HS-27A (cell line): ENCODE measurements around the gene ODC1.
"Not testable (repeated sequence)": the region's sequence is repeated elsewhere in the genome, so short reads cannot be mapped to it uniquely, and the experiment has no call there.

ENCODE experiments used
- DNase-seq: peaks from one replicate; pipeline ENCODE4 v3.0.0-alpha.2; 2012; ENCODE audit warnings: low read depth, missing footprints

ODC1 gene

DNA sequence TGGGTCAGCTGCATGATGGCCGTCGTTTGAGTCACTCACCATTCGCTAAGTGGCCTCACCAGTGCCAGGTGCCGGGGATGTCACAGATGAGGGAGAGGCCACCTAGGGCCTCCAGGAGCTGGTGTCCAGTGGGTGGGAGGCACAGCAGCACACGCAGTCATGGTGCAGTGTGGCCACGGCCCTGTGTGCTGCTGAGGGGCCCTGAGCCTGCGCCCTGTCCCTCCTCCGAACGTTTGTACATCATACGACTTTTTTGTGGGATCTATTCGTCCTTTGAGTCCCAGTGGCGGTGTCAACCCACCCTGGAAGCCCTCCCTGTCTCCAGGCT is 30.1 kb upstream of the ODC1 start:
- no peak for DNase-seq

DNA sequence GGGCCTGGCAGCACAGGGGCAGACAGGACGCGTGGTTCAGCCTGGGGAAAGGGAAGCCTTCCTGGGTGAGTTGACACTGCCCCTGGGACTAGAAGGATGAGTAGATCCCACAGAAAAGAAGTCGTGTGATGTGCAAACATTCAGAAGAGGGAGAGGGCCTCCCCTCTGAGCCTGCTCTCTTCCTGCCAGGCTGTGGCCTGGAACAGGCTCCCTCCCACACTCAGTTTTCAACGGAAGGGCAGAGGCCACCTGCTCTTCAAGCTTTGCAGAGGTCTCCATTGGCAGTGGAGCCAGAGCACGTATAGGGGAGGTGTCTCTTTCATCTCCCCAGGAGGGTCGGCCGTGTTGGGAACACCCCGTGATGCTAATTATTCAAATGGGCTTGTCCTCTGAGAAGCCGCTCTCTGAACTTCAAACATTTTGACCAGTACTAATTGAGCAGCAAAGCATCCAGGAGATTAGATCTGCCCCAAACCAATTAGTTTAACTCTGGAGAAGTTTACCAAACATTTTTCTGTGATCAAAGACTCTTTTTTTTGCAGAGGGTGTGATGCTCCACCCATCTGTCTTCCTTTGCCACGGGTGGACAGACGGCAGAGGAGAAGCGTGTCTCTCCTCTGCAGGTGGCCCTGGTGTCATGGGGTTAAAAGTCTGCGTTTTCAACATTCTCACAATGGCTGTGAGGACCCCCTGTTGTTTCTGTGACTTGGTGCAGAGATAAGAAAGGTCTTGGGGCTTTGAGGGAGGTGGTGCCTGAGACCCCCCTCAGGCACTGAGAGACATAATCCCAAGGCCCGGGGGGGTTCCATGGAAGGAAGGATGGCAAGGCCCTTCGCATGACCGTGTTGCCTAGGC is 29.5 kb upstream of the ODC1 start:
- no peak for DNase-seq

DNA sequence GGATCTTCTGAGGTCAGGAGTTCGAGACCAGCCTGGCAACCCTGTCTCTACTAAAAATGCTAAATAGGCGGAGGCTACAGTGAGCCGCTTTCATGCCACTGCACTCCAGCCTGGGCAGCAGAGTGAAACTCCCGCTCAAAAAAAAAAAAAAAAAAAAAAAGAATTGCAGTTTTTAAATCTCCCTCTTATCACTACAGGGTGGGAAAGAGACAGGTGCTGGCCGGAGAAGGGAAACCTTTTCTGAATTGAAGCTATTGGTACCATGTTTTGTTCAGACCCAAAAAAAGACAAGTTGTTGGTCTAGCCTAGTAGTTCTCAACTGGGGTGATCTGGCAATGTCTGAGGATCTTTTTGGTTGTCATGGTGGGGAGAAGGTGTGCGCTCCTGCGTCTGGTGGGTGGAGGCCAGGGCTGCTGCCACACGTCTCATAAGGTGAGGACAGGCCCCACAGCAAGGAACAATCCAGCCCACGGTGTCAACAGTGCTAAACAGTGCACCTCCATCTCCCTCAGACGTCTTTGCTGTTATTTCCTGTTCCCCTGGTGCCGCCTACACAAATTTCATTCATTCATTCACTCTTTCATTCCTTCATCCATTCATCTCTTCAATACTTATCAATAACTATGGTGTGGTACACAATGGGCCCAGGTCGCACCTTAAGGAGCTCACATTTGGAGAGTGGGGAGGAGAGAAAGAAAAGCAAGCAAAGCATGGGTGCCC is 28.8 kb upstream of the ODC1 start:
- DNase-seq, result no peak

- no peak for DNase-seq
These were observed 27.9 kb upstream of the ODC1 start for GRCh38 chr2:10475811-10476660.

GRCh38 chr2:10475221-10475722 is 27.1 kb upstream of the ODC1 start:
- no peak for DNase-seq

DNA sequence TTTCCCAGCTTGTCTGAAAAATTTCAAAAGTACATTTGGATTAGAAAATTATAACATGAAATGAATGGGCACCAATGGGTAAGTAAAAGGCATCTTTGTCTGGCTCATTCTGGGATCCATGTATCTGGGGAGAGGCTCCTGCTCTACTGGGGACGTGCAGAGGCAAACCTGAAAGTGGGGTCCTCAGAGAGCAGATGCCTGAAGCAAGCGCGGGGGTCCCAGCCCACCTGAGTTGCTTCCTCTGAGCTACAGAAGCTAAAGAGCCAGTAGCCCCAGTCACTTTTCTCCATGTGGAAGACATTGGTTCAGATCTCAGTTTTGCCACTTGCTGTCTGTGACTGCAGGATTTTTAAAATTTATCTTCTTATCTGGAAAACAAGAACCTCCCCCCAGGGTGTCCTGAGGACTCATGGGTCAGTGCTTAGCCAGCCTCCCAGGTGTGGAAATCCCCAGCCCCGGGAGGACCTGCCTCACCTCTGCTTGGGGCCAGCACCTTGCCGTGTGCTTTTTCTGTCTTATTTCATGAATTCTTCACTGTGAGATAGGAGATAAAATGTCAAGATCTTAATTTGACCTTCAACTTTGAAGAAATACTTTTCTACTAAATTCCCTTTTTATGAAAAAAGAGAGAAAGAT is 25.1 kb upstream of the ODC1 start:
- no peak for DNase-seq

DNA sequence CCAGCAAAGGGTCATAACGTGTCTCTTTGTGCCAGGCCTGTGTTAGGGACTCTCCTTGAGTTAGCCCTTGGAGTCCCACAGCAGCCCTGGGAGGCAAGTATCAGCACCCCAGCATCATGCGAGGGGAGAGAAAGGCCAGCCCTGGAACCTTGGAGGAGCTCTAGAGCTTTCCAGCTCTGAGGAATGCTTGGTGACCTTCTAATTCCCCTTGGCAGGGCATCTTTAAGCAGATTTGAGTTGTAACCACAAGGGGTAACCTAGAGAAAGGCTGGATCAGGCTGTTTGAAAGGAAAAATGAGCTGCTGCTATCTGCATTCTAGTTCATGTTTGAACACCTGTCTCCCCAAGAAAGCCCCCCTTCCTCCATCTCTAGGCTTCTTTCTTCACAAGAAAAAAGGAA is 23.8 kb upstream of the ODC1 start:
- DNase-seq, result no peak

DNA sequence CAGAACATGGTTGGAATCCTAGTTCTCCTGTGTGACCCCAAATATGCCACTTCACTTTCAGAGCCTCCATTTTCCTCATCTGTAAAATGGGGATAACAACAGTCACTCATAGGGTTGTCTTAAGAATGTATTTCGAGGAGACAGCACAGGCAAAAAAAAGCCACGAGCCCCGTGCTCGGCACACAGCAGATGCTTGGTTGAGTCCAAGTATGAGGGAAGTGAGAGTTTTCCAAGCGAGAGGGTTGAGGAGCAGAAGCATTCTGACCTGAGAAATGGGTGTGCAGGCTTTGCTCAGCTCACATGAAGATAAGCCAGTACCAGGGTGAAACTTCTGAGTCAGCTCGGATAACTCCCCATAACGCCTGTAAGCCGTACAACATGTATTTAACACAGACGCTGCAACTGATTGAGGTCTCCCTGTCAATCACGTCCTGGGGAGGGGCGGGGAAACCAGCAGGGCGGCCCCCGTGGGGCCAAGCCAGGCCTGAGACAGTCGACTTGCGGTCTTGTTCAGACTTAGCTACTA is 23.0 kb upstream of the ODC1 start:
- DNase-seq, result no peak

DNA sequence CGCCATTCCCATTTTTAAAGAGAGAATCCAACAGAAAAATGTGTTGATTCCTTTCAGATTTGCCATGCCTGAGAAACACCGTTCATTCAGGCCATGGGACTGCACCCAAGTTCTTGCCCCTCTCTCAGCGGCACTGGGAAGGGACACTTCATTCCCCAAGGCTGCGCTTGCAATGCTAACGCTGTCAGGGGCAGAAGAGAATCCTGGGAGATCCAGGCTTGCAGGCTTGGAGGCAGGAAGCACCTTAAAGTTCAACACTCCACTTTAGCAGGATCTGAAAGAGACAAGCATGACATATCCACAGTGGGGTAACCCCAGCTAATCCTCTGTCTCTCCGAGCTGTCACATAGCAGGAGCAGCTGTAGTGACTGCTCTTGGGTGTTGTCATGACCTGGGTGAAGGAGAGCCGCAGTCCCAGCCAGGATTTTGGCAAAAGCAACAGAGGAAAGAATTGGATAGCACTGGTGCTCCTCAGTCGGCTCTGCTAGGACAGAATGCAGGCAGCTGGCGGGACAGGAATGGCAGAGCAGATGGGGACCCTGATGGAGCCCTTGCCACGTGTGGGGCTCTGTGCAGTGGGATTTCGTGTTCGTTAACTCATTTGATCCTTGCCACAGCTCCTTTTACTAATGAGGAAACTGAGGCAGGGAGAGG is 22.0 kb upstream of the ODC1 start:
- no peak for DNase-seq

- no peak for DNase-seq
These were observed 21.2 kb upstream of the ODC1 start for GRCh38 chr2:10469301-10469700.

- DNase-seq, result no peak
These were observed 19.3 kb upstream of the ODC1 start for GRCh38 chr2:10467401-10467800.

- DNase-seq, result no peak
These were observed 18.7 kb upstream of the ODC1 start for GRCh38 chr2:10466801-10467200.

DNA sequence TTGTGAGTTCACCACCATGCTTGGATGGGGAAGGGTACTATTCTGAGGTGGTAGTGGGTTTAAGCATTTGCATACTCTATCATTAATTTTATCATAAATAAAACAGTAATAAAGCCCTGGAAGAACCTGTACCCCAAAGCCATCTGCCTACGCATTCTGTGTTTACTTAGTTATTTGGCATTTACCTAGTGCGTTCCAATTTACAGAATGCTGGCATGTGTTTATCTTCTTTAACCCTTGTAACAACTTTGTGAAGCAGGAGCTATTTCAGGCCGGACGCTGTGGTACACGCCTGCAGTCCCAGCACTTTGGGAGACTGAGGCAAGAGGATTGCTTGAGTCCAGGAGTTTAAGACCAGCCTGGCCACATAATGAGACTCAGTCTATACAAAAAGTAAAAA is 17.8 kb upstream of the ODC1 start:
- no peak for DNase-seq

GRCh38 chr2:10462178-10463083 is 14.3 kb upstream of the ODC1 start:
- no peak for DNase-seq

GRCh38 chr2:10460366-10460796 is 12.3 kb upstream of the ODC1 start:
- DNase-seq, result no peak

DNA sequence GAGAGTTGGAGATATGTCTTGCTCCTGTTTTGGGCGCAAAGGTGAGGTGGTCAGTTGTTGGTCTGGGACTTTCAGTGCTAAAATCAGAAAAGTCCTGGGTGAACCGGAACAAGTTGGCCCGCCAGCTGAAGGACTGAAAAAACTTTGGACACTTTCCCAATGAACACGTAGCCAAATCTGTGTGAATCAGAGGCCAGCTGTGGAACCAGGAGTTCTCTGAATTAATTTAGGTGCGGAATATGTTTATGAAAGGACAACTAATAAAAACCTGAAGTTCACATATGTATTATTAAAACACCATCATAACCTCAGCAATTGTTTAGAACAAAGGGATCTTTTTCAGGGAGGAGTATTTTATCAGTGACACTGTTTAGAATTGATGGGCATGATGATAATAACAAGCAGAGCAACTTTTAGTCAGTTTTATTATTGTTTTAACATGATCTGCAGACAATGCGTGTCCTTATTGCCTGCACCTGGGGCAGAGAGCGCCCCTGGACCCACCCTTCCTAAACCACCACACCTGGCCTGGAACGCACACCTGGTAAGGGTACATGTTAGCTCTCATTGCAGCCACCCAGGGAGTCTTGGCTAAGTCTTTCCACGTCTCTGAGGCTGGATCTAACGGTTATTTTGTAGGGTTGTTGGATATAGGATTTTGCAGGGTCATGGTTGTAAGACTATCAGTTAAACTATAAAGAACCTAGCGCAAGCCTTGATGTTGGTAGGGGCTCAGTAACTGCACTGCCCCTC is 9.9 kb upstream of the ODC1 start:
- no peak for DNase-seq

DNA sequence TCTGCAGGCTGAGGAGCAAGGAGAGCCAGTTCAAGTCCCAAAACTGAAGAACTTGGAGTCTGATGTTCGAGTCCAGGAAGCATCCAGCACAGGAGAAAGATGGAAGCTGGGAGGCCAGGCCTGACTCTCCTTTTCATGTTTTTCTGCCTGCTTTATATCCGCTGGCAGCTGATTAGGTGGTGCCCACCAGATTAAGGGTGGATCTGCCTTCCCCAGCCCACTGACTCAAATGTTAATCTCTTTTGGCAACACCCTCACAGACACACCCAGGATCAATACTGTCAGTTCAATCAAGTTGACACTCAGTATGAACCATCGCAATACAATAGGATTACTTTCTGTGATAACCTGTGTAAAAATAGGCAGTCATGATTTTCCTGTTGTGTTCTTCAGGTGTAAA is 9.1 kb upstream of the ODC1 start:
- DNase-seq, result not testable (repeated sequence)

DNA sequence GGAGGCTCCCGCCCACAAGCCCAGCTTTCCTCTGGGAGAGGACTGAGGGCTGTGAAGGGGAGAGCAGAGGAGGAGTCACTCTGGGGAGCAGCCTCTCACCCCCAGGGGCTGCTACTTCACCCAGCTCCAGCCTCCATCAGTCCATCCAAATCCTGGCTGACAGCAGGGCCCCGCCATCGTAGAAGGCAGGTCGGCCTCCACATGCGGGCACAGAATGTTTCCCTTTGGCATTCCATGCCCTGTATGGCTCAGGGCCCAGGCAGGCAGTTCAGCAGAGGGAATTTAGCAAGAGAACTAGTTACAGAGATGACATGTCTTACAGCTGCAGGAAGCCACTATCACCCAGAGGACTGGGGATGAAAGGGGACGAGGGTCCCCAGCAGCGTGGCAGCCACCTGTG is 6.4 kb upstream of the ODC1 start:
- DNase-seq, result no peak

- DNase-seq, result no peak
These were observed 5.8 kb upstream of the ODC1 start for GRCh38 chr2:10453905-10454298.
